H9 (cell line): ENCODE results near the gene ATG5. TPM values are rescaled to one million over a fixed set of nuclear protein-coding genes. Genes with fewer than 3 reads are reported as not detected.

Experiments used
- DNase-seq: peaks from one replicate; pipeline ENCODE4 v3.0.0-alpha.2; 2017
- H2AFZ ChIP-seq: one replicate; pipeline ENCODE4 v1.6.1; 2013; ENCODE audit warnings: mild to moderate bottlenecking, low read length, control low read depth, moderate library complexity
- H2AK5ac ChIP-seq: 2 replicates; pipeline ENCODE4 v1.6.1; 2013; ENCODE audit warnings: low read length, control low read depth, mixed read lengths; ENCODE audit not compliant: insufficient read length
- H2BK120ac ChIP-seq: one replicate; pipeline ENCODE4 v1.6.1; 2013; ENCODE audit warnings: low read depth, mild to moderate bottlenecking, low read length, control low read depth, inconsistent platforms; ENCODE audit not compliant: poor library complexity, severe bottlenecking
- H2BK12ac ChIP-seq: 2 replicates; pipeline ENCODE4 v1.6.1; 2013; ENCODE audit warnings: low read length, control low read depth, mixed read lengths, low read depth; ENCODE audit not compliant: insufficient read length
- H2BK15ac ChIP-seq: 2 replicates; pipeline ENCODE4 v1.6.1; 2013; ENCODE audit warnings: low read depth, low read length, control low read depth
- H2BK20ac ChIP-seq: one replicate; pipeline ENCODE4 v1.6.1; 2013; ENCODE audit warnings: low read depth, mild to moderate bottlenecking, low read length, control low read depth, inconsistent platforms; ENCODE audit not compliant: poor library complexity, severe bottlenecking
- H2BK5ac ChIP-seq: 2 replicates; pipeline ENCODE4 v1.6.1; 2013; ENCODE audit warnings: low read length, control low read depth, mixed read lengths; ENCODE audit not compliant: insufficient read length
- H3K14ac ChIP-seq: 2 replicates; pipeline ENCODE4 v1.6.1; 2013; ENCODE audit warnings: low read length, control low read depth; ENCODE audit not compliant: insufficient read depth
- H3K18ac ChIP-seq: 2 replicates; pipeline ENCODE4 v1.6.1; 2013; ENCODE audit warnings: low read depth, mild to moderate bottlenecking, mixed read lengths, low read length, control low read depth; ENCODE audit not compliant: insufficient read length
- H3K23ac ChIP-seq: 2 replicates; pipeline ENCODE4 v1.6.1; 2013; ENCODE audit warnings: low read length, control low read depth, mixed read lengths, low read depth; ENCODE audit not compliant: insufficient read length
- H3K23me2 ChIP-seq: 2 replicates; pipeline ENCODE4 v1.6.1; 2013; ENCODE audit warnings: low read depth, mild to moderate bottlenecking, mixed read lengths, low read length, control low read depth; ENCODE audit not compliant: insufficient read length, poor library complexity, severe bottlenecking
- H3K27ac ChIP-seq: 2 replicates; pipeline ENCODE4 v1.5.1; 2013; ENCODE audit warnings: low read length, control low read depth, mixed read lengths, low read depth; ENCODE audit not compliant: insufficient read length
- H3K27me3 ChIP-seq: 2 replicates; pipeline ENCODE4 v1.6.1; 2013; ENCODE audit warnings: low read length, control low read depth, inconsistent platforms; ENCODE audit not compliant: insufficient read depth
- H3K4ac ChIP-seq: 2 replicates; pipeline ENCODE4 v1.6.1; 2013; ENCODE audit warnings: low read depth, mild to moderate bottlenecking, control low read depth, inconsistent platforms, low read length, moderate library complexity
- H3K4me1 ChIP-seq: 2 replicates; pipeline ENCODE4 v1.6.1; 2013; ENCODE audit warnings: low read length, control low read depth, inconsistent platforms; ENCODE audit not compliant: insufficient read depth
- H3K4me2 ChIP-seq: 2 replicates; pipeline ENCODE4 v1.6.1; 2013; ENCODE audit warnings: low read length, control low read depth, mixed read lengths; ENCODE audit not compliant: insufficient read length, insufficient read depth
- H3K56ac ChIP-seq: 2 replicates; pipeline ENCODE4 v1.6.1; 2013; ENCODE audit warnings: low read depth, mild to moderate bottlenecking, mixed read lengths, low read length, control low read depth; ENCODE audit not compliant: insufficient read length
- H3K79me1 ChIP-seq: 2 replicates; pipeline ENCODE4 v1.6.1; 2013; ENCODE audit warnings: low read depth, mild to moderate bottlenecking, moderate library complexity, low read length, control low read depth, inconsistent platforms; ENCODE audit not compliant: insufficient read depth, poor library complexity, severe bottlenecking
- H3K79me2 ChIP-seq: 2 replicates; pipeline ENCODE4 v1.6.1; 2013; ENCODE audit warnings: low read length, control low read depth, inconsistent platforms; ENCODE audit not compliant: insufficient read depth
- H3K9ac ChIP-seq: 2 replicates; pipeline ENCODE4 v1.6.1; 2013; ENCODE audit warnings: low read length, control low read depth, mixed read lengths; ENCODE audit not compliant: insufficient read length; ENCODE audit errors: extremely low read depth
- H3K9me3 ChIP-seq: one replicate; pipeline ENCODE4 v1.6.1; 2013; ENCODE audit warnings: low read depth, low read length, inconsistent platforms; ENCODE audit not compliant: control insufficient read depth
- H3T11ph ChIP-seq: one replicate; pipeline ENCODE4 v1.6.1; 2013; ENCODE audit warnings: mild to moderate bottlenecking, low read length, control low read depth, inconsistent platforms
- H4K20me1 ChIP-seq: one replicate; pipeline ENCODE4 v1.6.1; 2013; ENCODE audit not compliant: control insufficient read depth, insufficient read length, insufficient read depth
- H4K5ac ChIP-seq: 2 replicates; pipeline ENCODE4 v1.6.1; 2013; ENCODE audit warnings: low read depth, mild to moderate bottlenecking, mixed read lengths, low read length, control low read depth; ENCODE audit not compliant: insufficient read length
- H4K8ac ChIP-seq: replicated peaks from 2 replicates; pipeline ENCODE4 v1.6.1; 2013; ENCODE audit warnings: low read length, control low read depth, mixed read lengths, low read depth; ENCODE audit not compliant: insufficient read length
- H4K91ac ChIP-seq: 2 replicates; pipeline ENCODE4 v1.6.1; 2013; ENCODE audit warnings: low read depth, mild to moderate bottlenecking, moderate library complexity, mixed read lengths, low read length, control low read depth; ENCODE audit not compliant: insufficient read length
- H3K27ac Mint-ChIP-seq, 3 experiments: 2 replicates in 2 of 3; 3 replicates in 1 of 3; pipeline ENCODE4 v1.8.0; 2020 to 2021; ENCODE audit warnings: mixed read lengths in 3 of 3, mild to moderate bottlenecking in 1 of 3, moderate library complexity in 1 of 3
- H3K27me3 Mint-ChIP-seq: 2 replicates; pipeline ENCODE4 v1.8.0; 2021; ENCODE audit warnings: low read depth, mild to moderate bottlenecking, moderate library complexity, mixed read lengths
- H3K36me3 Mint-ChIP-seq, 3 experiments: 2 replicates in 2 of 3; 3 replicates in 1 of 3; pipeline ENCODE4 v1.8.0; 2020 to 2021; ENCODE audit warnings: low read depth in 3 of 3, mixed read lengths in 3 of 3; ENCODE audit not compliant: insufficient read depth in 1 of 3
- H3K4me1 Mint-ChIP-seq, 2 experiments: 2 replicates each; pipeline ENCODE4 v1.8.0; 2020; ENCODE audit warnings: mixed read lengths in 2 of 2
- H3K4me3 Mint-ChIP-seq, 2 experiments: 2 replicates in 1 of 2; 3 replicates in 1 of 2; pipeline ENCODE4 v1.8.0; 2020 to 2021; ENCODE audit warnings: mild to moderate bottlenecking in 2 of 2, mixed read lengths in 2 of 2, moderate library complexity in 1 of 2
- H3K9me3 Mint-ChIP-seq, 2 experiments: 2 replicates in 1 of 2; 3 replicates in 1 of 2; pipeline ENCODE4 v1.8.0; 2020; ENCODE audit warnings: mild to moderate bottlenecking in 2 of 2, mixed read lengths in 2 of 2, moderate library complexity in 1 of 2
- WGBS: extraction: QIAGEN DNeasy Blood & Tissue Kit; methylation state at CpG from one replicate; pipeline ENCODE4 v1.1.7; 2013; ENCODE audit warnings: missing lambda C conversion rate, low lambda C conversion rate, mixed read lengths; ENCODE audit not compliant: insufficient read length; ENCODE audit errors: extremely low coverage; 5-methylcytosine and 5-hydroxymethylcytosine counted together
- total RNA-seq: library from RNA; stranded (reverse); gene quantifications from 2 replicates; pipeline ENCODE4 v1.2.1, GENCODE V29; 2021
- TF ChIP-seq, protein P1 (sequence below): fragments of 200-600 bp; sonication (generic); conservative IDR thresholded peaks from 3 replicates; pipeline ENCODE4 v1.8.0; 2021; ENCODE audit warnings: antibody characterized with exemption, mild to moderate bottlenecking

Gene ATG5
- total RNA-seq, 1 experiment from 2014 or later = 36.7 TPM

DNA sequence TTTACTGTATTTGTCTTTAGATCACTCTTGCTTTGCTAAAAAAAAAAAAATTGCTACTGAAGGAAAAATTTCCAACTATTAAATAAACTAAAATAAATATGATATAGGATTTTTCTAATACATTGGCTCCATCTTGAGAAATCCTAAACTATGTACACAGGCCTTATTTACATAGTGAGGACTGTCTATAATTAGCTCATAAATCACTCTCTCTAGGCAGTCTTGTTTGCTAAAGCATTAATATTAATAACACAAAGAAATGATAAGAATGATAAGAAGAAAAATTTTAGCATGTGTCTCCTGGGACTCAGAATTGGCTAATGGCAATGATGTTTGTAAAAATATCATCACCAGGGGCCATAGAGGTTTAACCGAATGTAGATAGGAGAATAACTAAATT, 21.7 kb upstream of the ATG5 start:
- Histone ChIP-seq H2BK15ac (no peak overlapping the region), H4K5ac (no peak overlapping the region), H3K9me3 (no peaks in the 10 kb centered on the region), H3K79me2 (no peaks in the 10 kb centered on the region), H3K27me3 (no peaks in the 10 kb centered on the region), H3K56ac (no peak overlapping the region), H3K23ac (no peak overlapping the region), H3K4ac (no peak overlapping the region), H3K23me2 (no peaks in the 10 kb centered on the region), H3K4me2 (no peak overlapping the region), H4K91ac (no peak overlapping the region), H2BK20ac (no peak overlapping the region), H3K14ac (no peak overlapping the region), H3K27ac (no peak overlapping the region), H3K18ac (no peak overlapping the region), H4K8ac (no peak overlapping the region), H4K20me1 (no peaks in the 10 kb centered on the region), H2AFZ (no peak overlapping the region), H2BK120ac (no peak overlapping the region), H3K4me1 (no peaks in the 10 kb centered on the region), H2BK12ac (no peak overlapping the region), H3K79me1 (no peaks in the 10 kb centered on the region), H2BK5ac (no peak overlapping the region), H2AK5ac (no peak overlapping the region), H3T11ph (no peak overlapping the region), H3K9ac (no peak overlapping the region)
- H3K27ac Mint-ChIP-seq = no peak overlapping the region
- no peak for DNase-seq
- H3K9me3 Mint-ChIP-seq = peaks cover 0 to 2% of the 10 kb centered on the region in 2 experiments; a peak in 1 of 5 replicates
- peaks cover 0 to 2% (median 0%) of the 10 kb centered on the region in 3 experiments; a peak in 2 of 7 replicates for H3K36me3 Mint-ChIP-seq
- no CpG with 5 or more reads among the region's 1 CpG for WGBS
- H3K4me1 Mint-ChIP-seq = no peaks in the 10 kb centered on the region
- H3K27me3 Mint-ChIP-seq = no peaks in the 10 kb centered on the region
- TF ChIP-seq, protein P1, sequence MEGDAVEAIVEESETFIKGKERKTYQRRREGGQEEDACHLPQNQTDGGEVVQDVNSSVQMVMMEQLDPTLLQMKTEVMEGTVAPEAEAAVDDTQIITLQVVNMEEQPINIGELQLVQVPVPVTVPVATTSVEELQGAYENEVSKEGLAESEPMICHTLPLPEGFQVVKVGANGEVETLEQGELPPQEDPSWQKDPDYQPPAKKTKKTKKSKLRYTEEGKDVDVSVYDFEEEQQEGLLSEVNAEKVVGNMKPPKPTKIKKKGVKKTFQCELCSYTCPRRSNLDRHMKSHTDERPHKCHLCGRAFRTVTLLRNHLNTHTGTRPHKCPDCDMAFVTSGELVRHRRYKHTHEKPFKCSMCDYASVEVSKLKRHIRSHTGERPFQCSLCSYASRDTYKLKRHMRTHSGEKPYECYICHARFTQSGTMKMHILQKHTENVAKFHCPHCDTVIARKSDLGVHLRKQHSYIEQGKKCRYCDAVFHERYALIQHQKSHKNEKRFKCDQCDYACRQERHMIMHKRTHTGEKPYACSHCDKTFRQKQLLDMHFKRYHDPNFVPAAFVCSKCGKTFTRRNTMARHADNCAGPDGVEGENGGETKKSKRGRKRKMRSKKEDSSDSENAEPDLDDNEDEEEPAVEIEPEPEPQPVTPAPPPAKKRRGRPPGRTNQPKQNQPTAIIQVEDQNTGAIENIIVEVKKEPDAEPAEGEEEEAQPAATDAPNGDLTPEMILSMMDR = no peak
- H3K4me3 Mint-ChIP-seq = no peak overlapping the region
